D341Med (cell line): Measurements from ENCODE around the gene EXTL2.
A peak's percentile ranks its signal among the peaks of the same experiment; 100 is the strongest.
"Not testable (repeated sequence)": the region's sequence is repeated elsewhere in the genome, so short reads cannot be mapped to it uniquely, and the experiment has no call there.

Experiments used
- DNase-seq: peaks from one replicate; pipeline ENCODE4 v3.0.0; 2012; ENCODE audit warnings: low spot score

EXTL2 gene

GRCh38 chr1:100894603-100895539 lies at the start of gene EXTL2:
EXTL2 (minus strand) TSS chr1:100894842; CDS start chr1:100888757, 6,085 bp downstream.
- peak; percentile 86 for DNase-seq

GRCh38 chr1:100943533-100943932 lies 48.9 kb upstream of the EXTL2 start:
- DNase-seq: no peak

GRCh38 chr1:100942304-100943046 lies 47.8 kb upstream of the EXTL2 start:
- no peak for DNase-seq

DNA sequence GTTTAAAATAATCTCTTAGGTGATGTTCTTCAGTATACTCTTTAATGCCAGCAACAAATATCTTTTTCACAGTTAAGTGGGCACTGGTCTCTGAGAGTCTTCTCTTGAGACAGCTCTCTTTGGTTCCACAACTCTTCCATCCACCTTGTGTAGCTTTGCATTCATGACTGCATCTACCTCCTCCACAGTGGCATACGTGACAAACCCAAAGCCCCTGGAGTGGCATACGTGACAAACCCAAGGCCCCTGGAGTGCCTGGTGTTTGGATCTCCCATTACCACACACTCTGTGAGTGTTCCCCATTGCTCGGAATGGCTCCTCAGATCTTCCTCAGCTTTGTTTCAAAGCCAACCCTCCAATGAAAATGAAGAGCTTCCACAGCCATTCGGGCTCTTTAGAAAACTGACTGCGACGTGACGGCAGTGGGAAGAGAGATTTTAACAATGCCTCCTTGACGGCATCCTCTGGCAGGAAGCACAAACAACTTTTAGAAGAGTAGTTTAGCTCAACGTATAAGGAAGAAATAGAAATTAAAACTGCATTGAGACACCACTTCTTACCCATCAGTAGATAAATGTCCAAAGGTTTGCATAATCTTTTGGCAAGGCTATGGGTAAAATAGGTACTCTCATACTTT lies 47.1 kb upstream of the EXTL2 start:
- no peak for DNase-seq

GRCh38 chr1:100941098-100941527 lies 46.5 kb upstream of the EXTL2 start:
- DNase-seq: no peak

DNA sequence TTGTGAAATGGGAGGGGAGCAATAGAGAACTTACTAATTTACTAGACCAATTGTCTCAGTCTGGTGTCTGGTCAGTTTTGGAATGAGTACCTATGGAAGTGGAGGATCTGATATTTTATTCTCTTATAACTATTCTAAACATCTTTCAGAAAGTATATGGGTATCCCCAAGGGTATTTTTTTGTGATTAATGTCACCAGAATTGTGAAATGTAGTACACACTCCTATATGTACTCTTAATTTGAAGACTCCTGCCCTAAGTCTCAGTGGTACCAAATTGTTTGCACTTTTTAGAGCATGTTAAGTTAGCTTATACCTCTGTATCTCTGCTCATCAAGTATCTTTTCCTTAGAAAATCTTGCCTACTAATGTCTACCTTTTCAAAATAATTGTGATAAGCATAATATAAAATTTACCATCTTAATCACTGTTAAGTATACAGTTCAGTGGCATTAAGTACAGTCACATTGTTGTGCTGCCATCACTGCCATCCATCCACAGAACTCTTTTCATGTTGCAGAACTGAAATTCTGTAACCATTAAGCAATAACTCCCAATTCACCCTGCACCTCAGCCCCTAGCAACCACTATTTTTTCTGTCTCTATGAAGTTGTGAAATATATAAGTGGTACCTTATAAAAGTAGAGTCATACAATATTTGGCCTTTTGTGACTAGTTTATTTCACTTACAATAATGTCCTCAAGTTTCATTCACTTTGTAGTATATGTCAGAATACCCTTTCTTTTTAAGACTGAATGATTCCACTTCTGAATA lies 41.7 kb upstream of the EXTL2 start:
- no peak for DNase-seq

- not testable (repeated sequence) for DNase-seq
These were observed 38.9 kb upstream of the EXTL2 start for GRCh38 chr1:100933555-100933954.

DNA sequence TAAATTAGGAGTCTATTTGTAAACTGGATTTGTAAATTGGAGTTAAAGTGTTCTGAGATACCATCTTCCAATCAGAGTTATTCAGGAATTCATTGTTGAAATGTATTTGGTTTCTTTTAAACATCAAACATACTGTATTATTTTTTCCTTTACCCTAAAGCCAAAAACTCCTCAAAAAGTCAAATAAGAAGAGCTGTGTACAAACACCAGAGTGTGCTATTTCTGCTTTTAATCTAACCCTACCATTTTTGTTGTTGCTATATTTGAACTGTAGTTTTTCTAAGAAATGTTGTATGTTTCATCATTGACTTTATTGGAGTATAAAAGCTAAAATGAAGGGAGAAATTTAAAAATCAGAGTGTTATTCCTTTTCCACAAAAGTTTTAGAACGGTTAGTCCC lies 37.1 kb upstream of the EXTL2 start:
- DNase-seq: no peak

DNA sequence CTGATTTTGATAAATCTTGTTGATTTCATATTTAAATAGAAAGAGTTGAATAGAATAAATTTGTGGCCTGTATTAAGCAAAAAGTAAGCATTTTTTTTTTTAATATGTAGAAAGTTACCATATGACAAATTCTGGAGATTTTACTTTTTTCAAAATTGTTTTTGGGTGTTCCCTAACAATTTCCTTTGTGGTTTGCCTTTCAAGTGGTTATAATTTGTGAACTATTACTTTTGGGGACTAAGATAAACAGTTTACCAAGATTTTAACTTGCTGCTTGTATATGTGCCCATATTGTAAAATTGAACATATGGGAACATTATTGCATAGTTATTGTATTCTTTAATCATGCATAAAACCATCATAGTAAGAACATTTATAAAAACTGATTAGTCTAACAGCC lies 35.9 kb upstream of the EXTL2 start:
- no peak for DNase-seq

DNA sequence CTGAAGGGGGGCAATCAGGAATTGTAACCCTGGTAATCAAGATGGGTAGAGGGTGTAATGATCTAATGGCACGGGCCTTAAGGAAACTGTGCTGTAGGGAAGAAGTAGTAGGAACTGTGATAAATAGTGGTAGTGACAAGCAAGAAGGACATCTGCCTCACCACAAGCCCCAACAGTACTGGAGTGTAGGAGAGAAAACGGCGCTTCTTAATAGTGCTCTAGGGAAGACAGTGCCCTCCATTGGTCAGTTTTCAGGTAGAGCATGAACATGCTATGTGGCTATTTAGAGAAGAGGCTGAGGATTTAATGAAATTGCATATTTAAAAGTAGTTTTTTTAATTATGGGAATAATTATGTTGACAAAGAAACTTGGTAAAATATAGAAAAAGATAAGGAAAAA lies 33.5 kb upstream of the EXTL2 start:
- DNase-seq: peak; percentile 25

DNA sequence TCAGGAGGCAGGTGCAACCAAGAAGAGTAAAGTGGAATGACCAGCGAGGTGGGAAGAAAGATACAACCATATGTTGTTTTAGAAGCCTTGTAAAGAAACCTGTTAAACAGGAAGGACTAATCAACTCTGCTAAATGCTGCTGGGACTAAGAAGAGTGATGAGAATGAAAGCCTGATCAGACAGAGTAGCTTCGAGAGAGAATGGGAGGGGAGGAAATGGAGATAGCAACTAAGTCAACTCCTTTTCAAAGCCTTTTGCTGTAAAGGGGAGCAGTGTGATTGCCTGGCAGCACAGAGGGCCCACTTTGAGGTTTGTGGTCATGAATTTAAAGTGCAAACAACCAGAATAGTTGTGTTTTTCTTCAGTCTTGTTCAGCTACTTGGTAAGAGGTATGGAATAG lies 32.6 kb upstream of the EXTL2 start:
- DNase-seq: peak; percentile 18

DNA sequence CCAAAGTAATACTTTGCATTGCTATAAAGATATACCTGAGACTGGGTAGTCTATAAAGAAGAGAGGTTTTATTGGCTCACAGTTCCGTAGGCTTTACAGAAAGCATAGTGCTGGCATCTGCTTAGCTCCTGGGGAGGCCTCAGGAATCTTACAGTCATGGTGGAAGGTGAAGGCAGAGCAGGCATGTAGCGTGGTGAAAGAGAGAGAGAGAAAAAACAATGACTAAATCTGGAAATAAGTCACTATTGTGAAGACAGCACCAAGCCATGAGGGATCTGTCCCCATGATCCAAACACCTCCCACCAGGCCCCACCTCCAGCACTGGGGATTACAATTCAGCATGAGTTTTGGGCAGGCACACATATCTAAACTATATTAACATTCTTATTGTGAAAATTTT lies 31.6 kb upstream of the EXTL2 start:
- no peak for DNase-seq

GRCh38 chr1:100924991-100925390 lies 30.3 kb upstream of the EXTL2 start:
- DNase-seq: no peak

GRCh38 chr1:100924212-100924611 lies 29.6 kb upstream of the EXTL2 start:
- DNase-seq: no peak

GRCh38 chr1:100921110-100921706 lies 26.6 kb upstream of the EXTL2 start:
- DNase-seq: no peak

DNA sequence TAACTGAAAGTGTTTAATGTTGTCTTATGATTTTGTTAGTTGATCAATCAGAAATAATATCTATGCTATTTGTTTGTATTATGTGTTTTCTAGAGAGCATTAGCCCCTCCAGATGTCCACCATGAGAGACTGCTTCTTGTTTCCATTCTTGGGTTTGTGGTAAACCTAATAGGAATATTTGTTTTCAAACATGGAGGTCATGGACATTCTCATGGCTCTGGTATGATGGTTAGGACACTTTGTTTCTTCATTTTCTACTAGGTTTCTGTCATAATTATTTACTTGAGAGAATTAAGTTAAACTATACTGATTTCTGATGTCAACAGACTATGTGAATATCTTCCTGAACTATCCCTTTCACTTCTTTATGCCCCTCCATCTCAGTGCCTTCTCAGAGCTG lies 17.4 kb upstream of the EXTL2 start:
- DNase-seq: no peak

GRCh38 chr1:100909018-100909417 lies 14.4 kb upstream of the EXTL2 start:
- DNase-seq: no peak

DNA sequence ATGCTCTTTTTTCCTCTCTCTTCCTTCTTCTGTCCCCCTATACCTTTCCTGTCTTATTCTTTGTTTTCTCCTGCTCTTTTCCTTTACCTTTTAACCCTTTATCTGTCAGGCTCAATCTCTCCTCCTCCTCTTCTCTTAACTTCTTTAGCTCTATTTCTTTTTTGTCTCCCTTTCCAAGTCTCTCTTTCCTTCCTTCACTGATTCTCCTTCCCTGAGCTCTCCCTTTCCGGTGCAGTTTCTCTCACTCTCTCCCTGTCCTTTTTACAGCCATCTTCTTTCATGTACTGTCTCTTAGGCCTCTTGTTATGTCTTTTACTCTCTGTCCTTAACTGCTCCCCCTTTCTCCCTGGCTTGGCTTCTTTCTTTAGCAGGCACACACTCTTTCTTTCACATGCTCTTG lies 13.2 kb upstream of the EXTL2 start:
- DNase-seq: no peak

GRCh38 chr1:100905181-100905580 lies 10.5 kb upstream of the EXTL2 start:
- no peak for DNase-seq

DNA sequence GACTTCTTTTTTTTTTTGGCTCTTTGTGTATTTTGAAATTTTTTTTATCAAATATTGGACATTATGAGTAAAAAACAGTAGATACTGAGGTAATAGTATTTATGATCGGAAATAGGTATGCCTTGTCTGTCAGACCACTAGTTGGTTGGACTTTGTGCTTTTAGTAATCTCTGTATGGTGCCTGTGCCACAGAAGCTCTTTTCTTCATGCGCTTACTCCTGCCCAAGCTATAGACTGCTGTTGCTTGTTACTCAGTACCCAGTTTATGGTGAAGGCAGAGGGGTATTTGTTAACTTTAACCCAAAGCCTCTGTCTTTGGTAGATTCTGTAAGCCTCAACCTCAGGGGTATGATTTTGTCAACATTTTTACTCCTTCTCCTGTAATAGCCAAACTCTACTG lies 9.9 kb upstream of the EXTL2 start:
- no peak for DNase-seq

- no peak for DNase-seq
These were observed 9.1 kb upstream of the EXTL2 start for GRCh38 chr1:100903777-100904176.

- no peak for DNase-seq
These were observed 7.7 kb upstream of the EXTL2 start for GRCh38 chr1:100902365-100902764.
